K562 (cell line): ENCODE measurements around the gene SS18.

Experiments used
- CEBPB ChIP-seq: fragments of 450-650 bp; IDR thresholded peaks from 2 replicates; pipeline ENCODE4 v1.6.1; 2016; ENCODE audit warnings: missing genetic modification characterization, missing compliant biosample characterization
- EP300 ChIP-seq: IDR thresholded peaks from 2 replicates; pipeline ENCODE4 v1.6.1; 2012; ENCODE audit warnings: low read length, improper control_type of control experiment
- HDAC2 ChIP-seq: fragments of 450-650 bp; IDR thresholded peaks from 2 replicates; pipeline ENCODE4 v1.6.1; 2016; ENCODE audit warnings: mild to moderate bottlenecking
- JUNB ChIP-seq: fragments of 450-650 bp; formaldehyde crosslinking; conservative IDR thresholded peaks from 2 replicates; pipeline ENCODE4 v1.4.0; 2020; ENCODE audit warnings: mild to moderate bottlenecking
- MYNN ChIP-seq, 2 experiments: sonication (generic); formaldehyde crosslinking in 1 of 2; IDR thresholded peaks; 2 replicates each; pipeline versions ENCODE4 v1.5.0 to v1.6.1; 2016 to 2020; ENCODE audit warnings: antibody characterized with exemption in 1 of 2, missing genetic modification reagents in 1 of 2
- POLR2A ChIP-seq: fragments of 450-650 bp; conservative IDR thresholded peaks from 2 replicates; pipeline ENCODE4 v1.6.1; 2016
- PYGO2 ChIP-seq: fragments of 450-650 bp; IDR thresholded peaks from 2 replicates; pipeline ENCODE4 v1.6.1; 2016; ENCODE audit warnings: mild to moderate bottlenecking, missing genetic modification characterization, moderate library complexity, missing compliant biosample characterization
- RHOXF2B ChIP-seq: fragments of 250-450 bp; sonication (Bioruptor Pico); conservative IDR thresholded peaks from 2 replicates; pipeline ENCODE4 v1.5.1; 2021
- ZBTB7A ChIP-seq: IDR thresholded peaks from 2 replicates; pipeline ENCODE4 v1.6.1; 2011; ENCODE audit warnings: low read depth, mild to moderate bottlenecking, low read length, moderate library complexity, borderline replicate concordance; ENCODE audit not compliant: control insufficient read depth
- ZNF121 ChIP-seq: sonication (generic); formaldehyde crosslinking; conservative IDR thresholded peaks from 2 replicates; pipeline ENCODE4 v1.8.0; 2022; ENCODE audit warnings: missing genetic modification reagents
- ZNF644 ChIP-seq: fragments of 200-800 bp; sonication (Bioruptor generic); IDR thresholded peaks from 2 replicates; pipeline ENCODE4 v1.6.1; 2016; ENCODE audit warnings: low read depth, missing genetic modification characterization, missing compliant biosample characterization
- TF ChIP-seq, protein P1 (sequence below): sonication (generic); formaldehyde crosslinking; IDR thresholded peaks from 2 replicates; pipeline ENCODE4 v1.8.1; 2023; ENCODE audit warnings: mild to moderate bottlenecking, missing genetic modification reagents
- TF ChIP-seq, protein P2 (sequence below): fragments of 250-450 bp; sonication (Bioruptor Pico); IDR thresholded peaks from 2 replicates; pipeline ENCODE4 v1.8.0; 2022; ENCODE audit warnings: moderate library complexity, mild to moderate bottlenecking, inconsistent platforms
- TF ChIP-seq, protein P3 (sequence below), 3 experiments: IDR thresholded peaks in 2 of 3; conservative IDR thresholded peaks in 1 of 3; 2 replicates each; pipeline ENCODE4 v1.5.1; 2011 to 2012; ENCODE audit warnings: low read length in 3 of 3, mild to moderate bottlenecking in 3 of 3, control low read depth in 2 of 3, improper control_type of control experiment in 1 of 3, inconsistent platforms in 1 of 3, low read depth in 1 of 3, mixed read lengths in 1 of 3, moderate library complexity in 1 of 3; ENCODE audit not compliant: insufficient read depth in 2 of 3

DNA sequence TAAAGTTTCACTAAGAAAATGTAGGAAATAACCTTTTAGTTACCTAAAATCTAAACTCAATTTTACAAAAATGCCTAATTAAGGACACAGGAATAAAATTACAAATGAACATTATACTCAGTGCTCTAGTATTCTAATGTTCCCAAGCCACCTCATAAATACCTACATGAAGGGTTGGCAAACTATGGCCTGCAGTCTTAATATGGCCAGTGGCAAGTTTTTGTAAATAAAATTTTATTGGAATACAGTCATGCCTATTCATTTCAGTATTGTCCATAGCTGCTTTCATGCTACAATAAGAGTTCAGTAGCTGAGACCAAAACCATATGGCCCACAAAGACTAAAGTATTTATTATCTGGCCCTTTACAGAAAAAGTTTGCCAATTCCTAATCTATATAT is 53.8 kb downstream of the SS18 start:
- TF ChIP-seq HDAC2 (no peak), POLR2A (no peak), RHOXF2B (CRISPR knock-in tag) (no peak), ZNF644 (tag) (no peak), EP300 (no peak), ZNF121 (no peak), JUNB (CRISPR knock-in tag) (no peak), ZBTB7A (no peak), CEBPB (tag) (no peak), MYNN (IDR thresholded peaks at IDR 0.05) (no peak), MYNN (CRISPR knock-in tag; IDR thresholded peaks at IDR 0.05) (no peak), PYGO2 (tag) (no peak)
- TF ChIP-seq, protein P1, sequence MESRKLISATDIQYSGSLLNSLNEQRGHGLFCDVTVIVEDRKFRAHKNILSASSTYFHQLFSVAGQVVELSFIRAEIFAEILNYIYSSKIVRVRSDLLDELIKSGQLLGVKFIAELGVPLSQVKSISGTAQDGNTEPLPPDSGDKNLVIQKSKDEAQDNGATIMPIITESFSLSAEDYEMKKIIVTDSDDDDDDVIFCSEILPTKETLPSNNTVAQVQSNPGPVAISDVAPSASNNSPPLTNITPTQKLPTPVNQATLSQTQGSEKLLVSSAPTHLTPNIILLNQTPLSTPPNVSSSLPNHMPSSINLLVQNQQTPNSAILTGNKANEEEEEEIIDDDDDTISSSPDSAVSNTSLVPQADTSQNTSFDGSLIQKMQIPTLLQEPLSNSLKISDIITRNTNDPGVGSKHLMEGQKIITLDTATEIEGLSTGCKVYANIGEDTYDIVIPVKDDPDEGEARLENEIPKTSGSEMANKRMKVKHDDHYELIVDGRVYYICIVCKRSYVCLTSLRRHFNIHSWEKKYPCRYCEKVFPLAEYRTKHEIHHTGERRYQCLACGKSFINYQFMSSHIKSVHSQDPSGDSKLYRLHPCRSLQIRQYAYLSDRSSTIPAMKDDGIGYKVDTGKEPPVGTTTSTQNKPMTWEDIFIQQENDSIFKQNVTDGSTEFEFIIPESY = no peak
- TF ChIP-seq, protein P2, sequence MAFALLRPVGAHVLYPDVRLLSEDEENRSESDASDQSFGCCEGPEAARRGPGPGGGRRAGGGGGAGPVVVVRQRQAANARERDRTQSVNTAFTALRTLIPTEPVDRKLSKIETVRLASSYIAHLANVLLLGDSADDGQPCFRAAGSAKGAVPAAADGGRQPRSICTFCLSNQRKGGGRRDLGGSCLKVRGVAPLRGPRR (CRISPR knock-in tag) = no peak
- TF ChIP-seq, protein P3, sequence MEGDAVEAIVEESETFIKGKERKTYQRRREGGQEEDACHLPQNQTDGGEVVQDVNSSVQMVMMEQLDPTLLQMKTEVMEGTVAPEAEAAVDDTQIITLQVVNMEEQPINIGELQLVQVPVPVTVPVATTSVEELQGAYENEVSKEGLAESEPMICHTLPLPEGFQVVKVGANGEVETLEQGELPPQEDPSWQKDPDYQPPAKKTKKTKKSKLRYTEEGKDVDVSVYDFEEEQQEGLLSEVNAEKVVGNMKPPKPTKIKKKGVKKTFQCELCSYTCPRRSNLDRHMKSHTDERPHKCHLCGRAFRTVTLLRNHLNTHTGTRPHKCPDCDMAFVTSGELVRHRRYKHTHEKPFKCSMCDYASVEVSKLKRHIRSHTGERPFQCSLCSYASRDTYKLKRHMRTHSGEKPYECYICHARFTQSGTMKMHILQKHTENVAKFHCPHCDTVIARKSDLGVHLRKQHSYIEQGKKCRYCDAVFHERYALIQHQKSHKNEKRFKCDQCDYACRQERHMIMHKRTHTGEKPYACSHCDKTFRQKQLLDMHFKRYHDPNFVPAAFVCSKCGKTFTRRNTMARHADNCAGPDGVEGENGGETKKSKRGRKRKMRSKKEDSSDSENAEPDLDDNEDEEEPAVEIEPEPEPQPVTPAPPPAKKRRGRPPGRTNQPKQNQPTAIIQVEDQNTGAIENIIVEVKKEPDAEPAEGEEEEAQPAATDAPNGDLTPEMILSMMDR (IDR thresholded peaks at IDR 0.05 in 2 of 3, conservative IDR thresholded peaks at IDR 0.05 in 1 of 3; ENCODE audit: insufficient read depth in 2 of 3, low read depth in 1 of 3, low read length in 3 of 3) = no peak
